ENCODE results near the gene KHNYN.

GRCh38 chr14:24437736-24438067, 7.9 kb downstream of the KHNYN start:
- TF ChIP-seq CTCF (IDR thresholded peaks at IDR 0.05; ENCODE audit: poor library complexity, severe bottlenecking) (no peak), REST (IDR thresholded peaks at IDR 0.05; ENCODE audit: borderline replicate concordance) (no peak), EP300 (conservative IDR thresholded peaks at IDR 0.05; ENCODE audit: poor library complexity, severe bottlenecking) (no peak), EZH2 (IDR thresholded peaks at IDR 0.05; ENCODE audit: borderline replicate concordance, insufficient read depth, low read length, poor library complexity, severe bottlenecking) (no peak), POLR2AphosphoS5 (IDR thresholded peaks at IDR 0.05) (no peak)

All from neural cell (in vitro differentiated cells).